Measurements from ENCODE around the gene MMP20. TPM values are rescaled to one million over a fixed set of nuclear protein-coding genes. Genes with fewer than 3 reads are reported as not detected.

Gene MMP20
- total RNA-seq, 1 experiment from 2014 or later, result 0.30 TPM

DNA sequence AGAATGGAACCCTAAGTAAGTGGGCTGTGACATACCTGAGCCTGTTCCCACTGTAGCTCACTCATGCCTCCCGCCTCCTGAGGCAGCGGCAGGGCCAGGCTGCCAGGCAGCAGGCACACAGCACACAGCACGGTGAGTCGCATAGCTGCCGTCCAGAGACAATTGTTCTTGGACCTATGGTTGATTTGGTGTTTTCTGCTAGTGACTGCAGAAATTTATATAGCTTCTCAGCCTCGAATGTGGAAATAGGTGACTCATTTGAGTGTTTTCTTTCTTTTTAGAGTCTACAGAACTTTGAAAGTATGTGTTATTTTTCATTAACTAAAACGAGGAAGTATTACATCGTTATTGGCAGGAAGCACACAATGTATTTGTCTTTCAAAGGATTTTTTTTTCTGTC lies 94.6 kb downstream of the MMP20 start, which contains the start of gene MMP7:
Gene MMP7, minus strand, starts transcription at position 190 of the 400 bp plus-strand sequence. Its CDS starts 47 bp downstream, at position 143.
- peak within 1 kb of the TSS; percentile 12 to 46; a peak in 2 of 4 replicates for H3K4me3 ChIP-seq (replicated peaks in 1 of 2; ENCODE audit: low read depth in 1 of 2, low read length in 2 of 2)
- POLR2A ChIA-PET, result no interaction called here
- ATAC-seq, result peak; percentile 89
- no peaks in the 10 kb centered on the region for H3K9me2 ChIP-seq (ENCODE audit: insufficient read depth)
- peak within 1 kb of the TSS; percentile 39 for H3K9ac ChIP-seq (ENCODE audit: low read length)
- peak within 1 kb of the TSS; percentile 73 for H3K4me2 ChIP-seq (ENCODE audit: low read length)
- CTCF ChIA-PET, result no interaction called here
- no peaks in the 10 kb centered on the region for H4K20me1 ChIP-seq (ENCODE audit: insufficient read depth)
- H3K36me3 ChIP-seq (ENCODE audit: control insufficient read depth in 1 of 2, insufficient read depth in 2 of 2, low read length in 2 of 2), result no peaks in the 10 kb centered on the region
- H2AFZ ChIP-seq (ENCODE audit: low read depth, low read length, poor library complexity, severe bottlenecking), result peak within 1 kb of the TSS; percentile 100
- TF ChIP-seq, protein P1, sequence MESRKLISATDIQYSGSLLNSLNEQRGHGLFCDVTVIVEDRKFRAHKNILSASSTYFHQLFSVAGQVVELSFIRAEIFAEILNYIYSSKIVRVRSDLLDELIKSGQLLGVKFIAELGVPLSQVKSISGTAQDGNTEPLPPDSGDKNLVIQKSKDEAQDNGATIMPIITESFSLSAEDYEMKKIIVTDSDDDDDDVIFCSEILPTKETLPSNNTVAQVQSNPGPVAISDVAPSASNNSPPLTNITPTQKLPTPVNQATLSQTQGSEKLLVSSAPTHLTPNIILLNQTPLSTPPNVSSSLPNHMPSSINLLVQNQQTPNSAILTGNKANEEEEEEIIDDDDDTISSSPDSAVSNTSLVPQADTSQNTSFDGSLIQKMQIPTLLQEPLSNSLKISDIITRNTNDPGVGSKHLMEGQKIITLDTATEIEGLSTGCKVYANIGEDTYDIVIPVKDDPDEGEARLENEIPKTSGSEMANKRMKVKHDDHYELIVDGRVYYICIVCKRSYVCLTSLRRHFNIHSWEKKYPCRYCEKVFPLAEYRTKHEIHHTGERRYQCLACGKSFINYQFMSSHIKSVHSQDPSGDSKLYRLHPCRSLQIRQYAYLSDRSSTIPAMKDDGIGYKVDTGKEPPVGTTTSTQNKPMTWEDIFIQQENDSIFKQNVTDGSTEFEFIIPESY (IDR thresholded peaks at IDR 0.05; ENCODE audit: extremely low read depth, insufficient replicate concordance, low read length), result no peak
- TF ChIP-seq POLR2AphosphoS5 (IDR thresholded peaks at IDR 0.05; ENCODE audit: low read depth, low read length), result 0 out of 2 replicates have a peak, but pooled peaks have one; percentile 20
- TF ChIP-seq, protein P2, sequence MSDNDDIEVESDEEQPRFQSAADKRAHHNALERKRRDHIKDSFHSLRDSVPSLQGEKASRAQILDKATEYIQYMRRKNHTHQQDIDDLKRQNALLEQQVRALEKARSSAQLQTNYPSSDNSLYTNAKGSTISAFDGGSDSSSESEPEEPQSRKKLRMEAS (IDR thresholded peaks at IDR 0.05), result peak; percentile 42
- TF ChIP-seq CBX3 (IDR thresholded peaks at IDR 0.05; ENCODE audit: low read depth), result peak; percentile 36; the same call in 1 of the 2 replicates
- no peak for TF ChIP-seq EZH2phosphoT487 (IDR thresholded peaks at IDR 0.05; ENCODE audit: borderline replicate concordance)
- RAD21 ChIA-PET (ENCODE audit: low non-redundant PET in 1 of 2, low total read pairs in 2 of 2, uncharacterized antibody in 2 of 2, unreplicated experiment in 2 of 2), result no interaction called here
- no peak for DNase-seq (ENCODE audit: low read depth, low spot score)
- intact Hi-C loops (cut with micrococcal nuclease), result no loop called here
- H3K4me1 ChIP-seq (ENCODE audit: control insufficient read depth in 1 of 2, insufficient read depth in 2 of 2, low read length in 2 of 2), result peaks cover 2 to 24% of the 10 kb centered on the region in 2 experiments; a peak in 3 of 4 replicates
- no peaks in the 10 kb centered on the region for H3K9me3 ChIP-seq (ENCODE audit: control insufficient read depth in 1 of 2, insufficient read depth in 1 of 2, low read depth in 1 of 2, low read length in 2 of 2)
- no peaks in the 10 kb centered on the region for H3K27me3 ChIP-seq (ENCODE audit: insufficient read depth, low read length)
- BruUV-seq (replicated peaks), result no TSS peak
- no peaks in the 10 kb centered on the region for H3K79me2 ChIP-seq (ENCODE audit: insufficient read depth, low read length)
- no peak within 1 kb of the TSS for H3K27ac ChIP-seq (ENCODE audit: low read depth, low read length)

DNA sequence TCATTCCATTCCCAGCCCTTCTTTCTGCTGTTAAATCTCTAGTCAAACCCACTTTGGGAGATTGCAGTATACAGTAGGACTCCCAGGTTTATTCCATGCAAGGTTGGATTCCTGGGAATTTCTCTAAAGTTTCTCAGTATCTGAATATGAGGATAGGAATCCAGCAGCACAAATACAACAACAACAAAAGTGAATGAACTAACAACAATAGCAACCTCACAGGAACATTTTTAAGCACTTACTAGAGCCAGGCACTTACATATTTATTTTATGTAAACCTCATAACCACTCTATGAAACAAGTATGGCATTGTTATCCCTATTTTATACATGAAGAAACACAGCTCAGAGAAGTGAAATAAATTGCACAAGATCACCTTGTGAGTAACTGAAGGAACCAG lies 96.5 kb downstream of the MMP20 start:
- H3K4me2 ChIP-seq (ENCODE audit: low read length), result no peak overlapping the region
- ChIA-PET RAD21 (ENCODE audit: low non-redundant PET in 1 of 2, low total read pairs in 2 of 2, uncharacterized antibody in 2 of 2, unreplicated experiment in 2 of 2) (no interaction called here), CTCF (no interaction called here), POLR2A (no interaction called here)
- no peaks in the 10 kb centered on the region for H3K36me3 ChIP-seq (ENCODE audit: control insufficient read depth in 1 of 2, insufficient read depth in 2 of 2, low read length in 2 of 2)
- TF ChIP-seq SIN3A (IDR thresholded peaks at IDR 0.05; ENCODE audit: low read depth) (no peak), ELF1 (IDR thresholded peaks at IDR 0.05; ENCODE audit: borderline replicate concordance, low read depth) (no peak), ZFX (IDR thresholded peaks at IDR 0.05) (no peak), FOSL1 (IDR thresholded peaks at IDR 0.05; ENCODE audit: low read depth) (no peak), CEBPB (IDR thresholded peaks at IDR 0.05; ENCODE audit: low read depth) (no peak)
- TF ChIP-seq, protein P1 (IDR thresholded peaks at IDR 0.05; ENCODE audit: extremely low read depth, insufficient replicate concordance, low read length), result no peak
- BruUV-seq (replicated peaks), result no TSS peak
- no peaks in the 10 kb centered on the region for H3K79me2 ChIP-seq (ENCODE audit: insufficient read depth, low read length)
- no peaks in the 10 kb centered on the region for H3K9me2 ChIP-seq (ENCODE audit: insufficient read depth)
- H3K4me3 ChIP-seq (replicated peaks in 1 of 2; ENCODE audit: low read depth in 1 of 2, low read length in 2 of 2), result no peak overlapping the region
- peak overlapping the region; percentile 50 for H2AFZ ChIP-seq (ENCODE audit: low read depth, low read length, poor library complexity, severe bottlenecking)
- no peaks in the 10 kb centered on the region for H3K9me3 ChIP-seq (ENCODE audit: control insufficient read depth in 1 of 2, insufficient read depth in 1 of 2, low read depth in 1 of 2, low read length in 2 of 2)
- peaks cover 2 to 24% of the 10 kb centered on the region in 2 experiments; a peak in 3 of 4 replicates for H3K4me1 ChIP-seq (ENCODE audit: control insufficient read depth in 1 of 2, insufficient read depth in 2 of 2, low read length in 2 of 2)
- H3K9ac ChIP-seq (ENCODE audit: low read length), result no peak overlapping the region
- DNase-seq (ENCODE audit: low read depth, low spot score) (no peak), ATAC-seq (no peak)
- no peaks in the 10 kb centered on the region for H3K27me3 ChIP-seq (ENCODE audit: insufficient read depth, low read length)
- H3K27ac ChIP-seq (ENCODE audit: low read depth, low read length), result no peak overlapping the region
- H4K20me1 ChIP-seq (ENCODE audit: insufficient read depth), result no peaks in the 10 kb centered on the region
- intact Hi-C loops (cut with micrococcal nuclease), result no loop called here
